ENCODE results near the gene FLRT1. TPM values are rescaled to one million over a fixed set of nuclear protein-coding genes. Genes with fewer than 3 reads are reported as not detected.

The FLRT1 gene
- total RNA-seq, 4 donors from 2014 or later, result 0.08 to 0.62 (median 0.15) TPM; not detected in 1

DNA sequence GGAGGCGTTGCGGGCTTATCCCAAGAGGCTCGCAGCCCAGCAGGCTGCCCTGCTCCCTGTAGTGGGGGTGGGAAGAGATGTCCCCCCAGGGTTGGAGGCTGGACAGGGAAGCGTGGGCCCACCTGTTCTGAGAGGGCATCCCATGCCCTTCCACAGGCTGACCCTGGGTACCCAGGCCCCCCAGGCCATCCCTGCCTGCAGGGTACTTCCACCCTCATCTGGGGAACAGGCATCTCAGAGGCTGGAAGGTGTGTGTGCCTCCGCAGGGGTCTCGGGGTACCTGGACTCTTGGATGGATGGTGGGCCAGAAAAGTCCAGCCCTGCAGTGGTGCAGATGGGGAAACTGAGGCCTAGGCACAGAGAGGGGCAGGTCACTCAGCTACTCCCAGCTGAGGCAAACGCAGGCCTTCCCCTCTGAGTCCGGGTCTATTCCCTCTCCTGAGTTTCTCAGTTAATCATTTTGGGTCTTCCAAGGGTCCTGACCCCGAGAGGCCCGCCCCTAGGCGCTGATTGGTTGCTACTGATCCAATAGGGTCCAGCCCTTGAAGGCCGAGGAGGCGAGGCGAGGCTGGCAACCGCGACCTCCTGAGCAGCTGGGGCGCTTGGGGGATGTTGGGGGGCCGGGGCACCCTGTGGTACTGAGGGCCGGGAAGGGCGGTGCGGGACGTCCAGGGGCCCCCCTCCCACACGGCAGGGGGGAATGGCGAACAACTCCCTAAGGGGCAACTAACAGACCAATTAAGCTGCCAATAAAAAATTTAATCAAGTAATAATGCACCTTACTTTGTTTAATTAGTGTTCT, 23.8 kb downstream of the FLRT1 start:
- DNase-seq (ENCODE audit: low spot score in 2 of 2), result no peak
- intact Hi-C loops (cut with DNase I; ENCODE audit: low total_unique reads), result no loop called here
- 84 to 87% methylated on average over 24 of the region's 24 CpGs for WGBS, 2 donors
- no peak overlapping the region for H3K4me3 ChIP-seq (ENCODE audit: low read depth, poor library complexity, severe bottlenecking)
- TF ChIP-seq POLR2A (IDR thresholded peaks at IDR 0.05) (no peak), CTCF (IDR thresholded peaks at IDR 0.05) (no peak)

- no peak overlapping the region for H3K4me3 ChIP-seq (ENCODE audit: low read depth, poor library complexity, severe bottlenecking)
- intact Hi-C loops (cut with DNase I; ENCODE audit: low total_unique reads), result no loop called here
- WGBS, 2 donors, result 37 to 38% methylated on average over 28 to 29 of the region's 35 CpGs
- TF ChIP-seq POLR2A (IDR thresholded peaks at IDR 0.05) (no peak), CTCF (IDR thresholded peaks at IDR 0.05) (no peak)
- no peak for DNase-seq (ENCODE audit: low spot score in 2 of 2)
Observed at GRCh38 chr11:64060263-64060860, 24.6 kb downstream of the FLRT1 start.

DNA sequence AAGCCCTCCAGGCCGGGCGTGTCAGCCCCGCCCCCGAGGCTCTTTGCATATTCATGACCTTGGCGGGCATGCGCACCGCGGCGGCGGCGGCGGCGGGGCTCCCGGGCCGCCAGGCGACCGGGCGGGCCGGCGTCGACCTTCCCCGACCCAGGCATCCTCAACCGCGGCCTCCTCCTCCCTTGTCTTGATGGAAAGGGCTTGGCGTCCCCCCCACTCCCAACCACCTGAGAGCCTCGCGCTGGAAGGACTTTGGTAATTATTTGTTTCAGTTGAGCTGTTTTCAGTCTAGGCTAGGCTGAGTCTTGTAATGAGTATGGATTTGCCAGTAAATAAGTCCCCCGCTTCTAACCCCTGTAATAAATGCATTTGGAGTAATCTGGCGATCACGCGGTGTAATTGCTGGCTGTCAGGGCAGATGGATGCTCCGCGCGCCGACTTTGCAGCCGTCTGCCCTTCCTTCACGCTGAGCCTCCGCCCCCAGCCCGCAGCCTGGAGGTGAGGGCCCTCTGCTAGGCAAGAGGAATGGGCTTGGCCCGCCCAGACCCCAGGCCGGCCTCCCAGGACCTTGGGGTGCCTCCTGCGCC, 25.2 kb downstream of the FLRT1 start:
- no peak overlapping the region for H3K4me3 ChIP-seq (ENCODE audit: low read depth, poor library complexity, severe bottlenecking)
- intact Hi-C loops (cut with DNase I; ENCODE audit: low total_unique reads), result no loop called here
- DNase-seq (ENCODE audit: low spot score in 2 of 2), result no peak
- no peak for TF ChIP-seq POLR2A (IDR thresholded peaks at IDR 0.05)
- no peak for TF ChIP-seq CTCF (IDR thresholded peaks at IDR 0.05)
- WGBS, 2 donors, result 12 to 14% methylated on average over 40 to 41 of the region's 42 CpGs

GRCh38 chr11:64062185-64063039, 26.7 kb downstream of the FLRT1 start:
- intact Hi-C loops (cut with DNase I; ENCODE audit: low total_unique reads), result no loop called here
- no peak for TF ChIP-seq CTCF (IDR thresholded peaks at IDR 0.05)
- TF ChIP-seq POLR2A (IDR thresholded peaks at IDR 0.05), result no peak
- H3K4me3 ChIP-seq (ENCODE audit: low read depth, poor library complexity, severe bottlenecking), result no peak overlapping the region
- no peak for DNase-seq (ENCODE audit: low spot score in 2 of 2)
- WGBS, 2 donors, result 93 to 94% methylated on average over 12 to 16 of the region's 16 CpGs

- H3K4me3 ChIP-seq (ENCODE audit: low read depth, poor library complexity, severe bottlenecking), result no peak overlapping the region
- WGBS, 2 donors, result 87 to 89% methylated on average over 13 of the region's 13 CpGs
- intact Hi-C loops (cut with DNase I; ENCODE audit: low total_unique reads), result no loop called here
- TF ChIP-seq CTCF (IDR thresholded peaks at IDR 0.05) (no peak), POLR2A (IDR thresholded peaks at IDR 0.05) (no peak)
- DNase-seq (ENCODE audit: low spot score in 2 of 2), result no peak
Observed at GRCh38 chr11:64063777-64064176, 28.0 kb downstream of the FLRT1 start.

Measured in lower leg skin (tissue), 4 donors.